ACHN (cell line): ENCODE results near the gene NR2F6.

Experiments used
- DNase-seq: peaks from one replicate; pipeline ENCODE4 v3.0.0-alpha.2; 2015
- in situ Hi-C: cut with HindIII; loops from 2 replicates; pipeline ENCODE4 v1.10.0; 2017; ENCODE audit warnings: low sequenced_read_pairs, low pct_ligation_motif_present, low pct_unique_long_range_greater_than_20kb

The NR2F6 gene

DNA sequence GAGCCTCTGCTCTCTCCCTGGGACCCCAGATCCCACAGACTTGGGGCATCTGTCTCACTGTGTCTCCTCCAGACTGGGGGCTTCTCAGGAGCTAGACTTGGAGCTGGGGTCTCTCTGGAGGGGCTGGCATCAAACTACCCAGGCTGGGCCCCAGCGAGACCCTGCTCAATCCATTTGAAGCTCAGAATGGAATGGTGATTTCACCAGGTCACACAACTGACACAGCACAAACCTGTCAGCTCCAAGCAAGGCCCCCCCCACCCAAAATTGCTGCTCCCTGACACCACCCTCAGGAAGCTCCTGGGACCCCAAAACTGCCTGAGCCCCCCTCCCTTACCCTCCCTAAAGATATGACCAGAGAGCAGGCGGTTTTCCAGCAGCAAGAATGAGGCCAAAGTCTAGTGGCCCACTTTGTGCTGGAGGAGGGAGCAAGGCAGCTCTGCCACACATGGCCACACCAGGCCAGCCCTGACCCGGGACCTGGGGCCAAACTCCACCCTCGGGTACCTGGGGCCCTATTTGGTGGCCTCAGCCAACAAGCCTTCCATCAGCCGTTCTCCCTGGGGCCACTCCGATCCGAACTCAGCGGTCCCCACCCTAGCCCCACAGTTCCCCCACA lies 2.4 kb downstream of the NR2F6 start:
- no peak for DNase-seq
- in situ Hi-C loops: no loop called here

DNA sequence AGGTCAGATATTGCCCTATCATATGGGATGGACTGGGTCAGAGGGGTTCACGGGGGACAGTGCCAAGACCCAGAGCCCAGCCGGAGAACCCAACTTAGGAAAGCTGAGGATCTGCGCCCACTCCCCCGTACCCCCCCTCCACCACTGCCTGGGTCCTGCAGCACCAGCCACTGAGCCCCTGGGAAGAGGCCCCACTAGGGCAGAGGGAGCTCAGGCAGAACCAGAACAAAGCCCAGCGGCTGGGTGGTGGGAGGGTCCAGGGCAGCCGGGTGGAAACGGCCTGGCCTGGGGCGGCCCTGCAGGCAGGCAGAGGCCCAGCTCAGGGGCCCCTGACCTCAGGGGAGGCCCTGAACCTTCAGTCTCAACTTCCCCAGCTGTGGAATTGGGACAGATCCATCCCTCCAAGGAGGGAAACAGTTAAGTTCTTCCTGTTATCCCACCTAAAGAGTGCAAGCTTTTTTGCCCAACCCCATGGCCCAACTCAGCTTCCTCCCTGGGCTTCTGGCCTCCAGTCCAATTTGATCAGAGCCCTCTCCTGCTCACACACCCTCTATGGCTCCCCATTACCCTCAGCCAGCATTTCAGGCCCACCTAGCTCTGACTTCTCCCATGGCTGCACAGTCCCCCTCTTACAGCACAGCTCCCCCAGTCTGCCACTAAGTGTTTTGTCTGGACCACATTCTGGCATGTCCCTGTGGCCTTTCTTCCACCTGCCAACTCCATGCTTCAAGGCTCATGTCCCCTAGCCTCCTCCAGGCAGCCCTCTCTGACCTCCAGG lies 3.1 kb downstream of the NR2F6 start:
- no peak for DNase-seq
- in situ Hi-C loops: no loop called here

- in situ Hi-C loops: no loop called here
- DNase-seq: no peak
Observed at GRCh38 chr19:17240826-17241399, 4.8 kb downstream of the NR2F6 start.

DNA sequence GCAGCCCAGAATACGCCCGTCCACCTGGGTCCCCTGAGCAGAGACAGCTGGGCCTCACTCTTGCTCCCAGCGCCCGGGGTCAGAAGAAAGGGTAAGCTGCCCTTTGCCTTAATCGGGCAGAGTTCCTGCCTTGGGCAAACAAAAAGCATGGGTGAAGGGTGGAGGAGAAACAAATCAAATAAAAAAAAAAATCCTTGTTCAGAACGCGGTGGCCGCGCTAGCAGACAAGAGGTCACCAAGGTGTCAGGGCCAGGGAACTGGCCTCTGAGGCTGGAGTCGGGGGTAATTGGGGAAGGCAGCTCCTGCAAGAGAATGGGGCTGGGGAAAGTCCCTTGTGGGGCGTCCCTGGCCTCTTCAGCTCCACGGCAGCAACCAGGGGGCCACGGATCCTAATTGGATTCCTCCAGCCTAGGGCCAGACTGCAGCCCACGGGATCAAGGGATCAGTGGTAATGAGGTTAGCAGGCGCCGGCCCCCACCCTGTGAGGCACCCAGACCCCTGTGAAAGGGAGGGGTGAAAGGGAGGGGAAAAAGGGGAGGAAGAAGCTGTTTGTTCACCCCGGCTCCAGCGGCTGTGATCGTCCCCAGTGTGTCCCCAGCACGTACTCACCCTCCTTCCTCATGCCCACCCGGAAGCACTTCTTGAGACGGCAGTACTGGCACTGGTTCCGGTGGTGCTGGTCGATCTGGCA lies 5.5 kb downstream of the NR2F6 start:
- in situ Hi-C loops: no loop called here
- DNase-seq: no peak

- in situ Hi-C loops: no loop called here
- DNase-seq: no peak
Observed at GRCh38 chr19:17237747-17238706, 7.7 kb downstream of the NR2F6 start.

GRCh38 chr19:17236811-17237543 lies 8.7 kb downstream of the NR2F6 start:
- in situ Hi-C loops: no loop called here
- no peak for DNase-seq

DNA sequence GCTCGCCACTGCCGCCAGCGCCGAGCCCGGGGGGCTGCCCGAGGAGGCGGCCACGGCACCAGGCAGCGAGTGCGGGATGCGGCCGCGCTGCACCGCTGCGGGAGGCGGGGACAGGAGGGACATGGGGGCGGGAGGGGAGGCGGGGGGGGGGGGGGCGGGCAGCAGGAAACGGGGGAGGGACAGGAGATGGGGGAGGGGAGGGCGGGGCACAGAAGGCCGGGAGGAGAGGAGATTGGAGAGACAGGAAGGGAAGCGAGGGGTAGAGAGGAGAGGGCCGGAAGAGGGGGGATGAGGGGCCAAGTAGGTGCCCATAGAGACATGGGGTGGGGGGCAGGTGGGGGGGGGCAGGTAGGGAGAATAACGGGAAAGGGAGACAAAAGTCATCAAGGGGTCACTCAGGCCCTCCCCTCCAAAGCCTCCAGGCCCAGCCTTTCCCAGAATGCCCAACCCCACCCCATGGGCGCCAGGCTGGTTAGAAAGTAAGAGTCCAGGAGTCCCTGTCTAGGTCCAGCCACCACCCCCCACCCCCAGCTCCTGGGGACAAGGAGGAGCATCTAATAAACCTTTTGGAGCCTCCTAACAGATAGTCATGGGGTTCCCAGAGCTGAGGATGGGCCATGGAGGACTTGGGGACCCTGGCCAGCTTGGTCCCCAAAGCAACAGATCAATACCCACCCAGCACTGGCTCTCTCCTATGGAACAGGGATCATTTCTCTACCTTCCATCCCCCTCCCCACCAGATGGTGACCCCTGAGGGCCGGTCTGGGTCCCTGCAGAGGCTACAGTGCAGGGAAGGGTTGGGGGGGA lies 9.5 kb downstream of the NR2F6 start:
- peak; percentile 57 for DNase-seq
- in situ Hi-C loops: no loop called here

- DNase-seq: peak; percentile 76
- in situ Hi-C loops: no loop called here
Observed at GRCh38 chr19:17235300-17235970, 10.3 kb downstream of the NR2F6 start.

DNA sequence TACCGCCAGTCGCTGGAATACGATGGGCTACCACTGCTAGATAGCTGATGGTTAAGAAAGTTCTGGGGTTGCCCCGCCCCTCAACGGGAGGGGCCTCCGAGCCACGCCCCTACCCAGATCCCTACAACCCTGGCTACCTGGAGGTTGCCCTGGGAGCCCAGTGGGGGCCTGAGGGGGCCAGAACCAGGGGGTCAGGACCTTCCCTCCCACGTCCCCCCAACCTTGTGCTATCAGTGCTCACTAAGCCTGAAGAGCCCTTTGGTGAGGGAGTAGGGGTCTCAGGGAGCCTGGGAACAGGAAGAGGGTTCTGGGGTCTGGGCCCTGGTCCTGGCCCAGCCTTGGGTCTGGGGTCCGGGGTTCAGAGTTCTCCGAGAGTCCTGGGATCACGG lies 10.8 kb downstream of the NR2F6 start:
- peak; percentile 63 for DNase-seq
- in situ Hi-C loops: no loop called here

DNA sequence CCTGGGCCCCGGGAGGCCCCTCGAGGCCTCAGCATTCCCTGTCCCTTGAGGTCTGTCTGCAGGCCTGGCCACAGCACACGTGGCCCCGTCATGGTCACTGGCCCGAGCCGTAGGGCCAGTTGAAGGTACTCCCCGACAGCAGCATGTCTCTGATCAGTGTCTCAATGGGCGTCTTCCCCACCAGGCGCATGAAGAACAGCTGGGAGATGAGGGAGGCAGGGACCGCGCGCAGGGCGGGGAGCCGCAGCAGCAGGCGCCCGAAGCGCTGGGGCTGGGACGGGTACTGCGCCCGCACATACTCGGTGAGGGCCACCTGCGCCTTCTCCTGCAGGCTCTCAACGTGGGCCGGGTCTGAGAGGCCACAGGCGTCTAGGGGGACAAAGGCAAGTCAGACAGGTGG lies 13.5 kb downstream of the NR2F6 start:
- DNase-seq: no peak
- in situ Hi-C loops: no loop called here

GRCh38 chr19:17229890-17230289 lies 15.8 kb downstream of the NR2F6 start:
- no peak for DNase-seq
- in situ Hi-C loops: no loop called here

DNA sequence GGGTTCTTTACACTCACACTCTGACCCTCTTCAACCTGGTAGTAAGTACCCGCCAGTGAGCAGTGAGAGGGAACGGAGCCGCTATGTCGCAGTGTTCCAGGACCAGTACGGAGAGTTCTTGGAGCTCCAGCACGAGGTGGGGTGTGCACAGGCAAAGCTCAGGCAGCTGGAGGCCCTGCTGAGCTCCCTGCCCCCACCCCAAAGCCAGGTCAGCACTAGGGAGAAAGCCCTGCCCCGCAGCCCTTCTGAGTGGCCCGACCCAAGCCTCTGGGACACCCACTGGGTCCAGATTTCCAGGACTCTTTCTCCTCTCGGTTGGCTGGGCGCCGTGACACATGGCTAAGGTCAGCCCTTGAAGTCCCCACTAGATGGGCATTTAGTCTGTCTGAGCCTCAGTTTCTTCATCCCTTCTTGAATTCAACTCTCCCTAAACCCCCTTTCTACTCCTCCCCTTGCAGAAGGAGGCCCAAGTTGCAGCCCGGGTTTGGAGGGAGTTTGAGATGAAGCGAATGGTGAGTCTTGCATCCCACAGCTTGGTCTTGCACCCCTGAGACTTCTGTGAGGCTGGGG lies 17.8 kb downstream of the NR2F6 start:
- in situ Hi-C loops: no loop called here
- DNase-seq: no peak

GRCh38 chr19:17226002-17226933 lies 19.5 kb downstream of the NR2F6 start, which contains the start of gene OCEL1:
TSS of gene OCEL1 (plus strand) at chr19:17226226. CDS start at chr19:17226248, 22 bp downstream.
- peak; percentile 96 for DNase-seq
- in situ Hi-C loops: no loop called here

DNA sequence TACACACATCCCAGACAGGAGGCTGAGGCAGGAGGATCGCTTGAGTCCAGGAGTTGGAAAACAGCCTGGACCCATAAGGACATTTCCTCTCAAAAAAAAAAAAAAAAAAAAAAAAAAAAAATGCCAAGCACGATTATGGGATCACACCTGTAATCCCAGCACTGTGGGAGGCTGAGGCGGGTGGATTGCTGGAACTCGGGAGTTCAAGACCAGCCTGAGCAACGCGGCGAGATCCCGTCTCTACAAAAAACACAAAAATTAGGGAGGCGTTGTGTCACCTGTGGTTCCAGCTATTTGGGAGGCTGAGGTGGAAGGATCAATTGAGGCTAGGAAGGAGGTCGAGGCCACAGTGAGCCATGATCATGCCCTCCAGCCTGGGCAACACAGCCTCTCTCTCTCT lies 20.7 kb downstream of the NR2F6 start:
- DNase-seq: no peak
- in situ Hi-C loops: no loop called here

DNA sequence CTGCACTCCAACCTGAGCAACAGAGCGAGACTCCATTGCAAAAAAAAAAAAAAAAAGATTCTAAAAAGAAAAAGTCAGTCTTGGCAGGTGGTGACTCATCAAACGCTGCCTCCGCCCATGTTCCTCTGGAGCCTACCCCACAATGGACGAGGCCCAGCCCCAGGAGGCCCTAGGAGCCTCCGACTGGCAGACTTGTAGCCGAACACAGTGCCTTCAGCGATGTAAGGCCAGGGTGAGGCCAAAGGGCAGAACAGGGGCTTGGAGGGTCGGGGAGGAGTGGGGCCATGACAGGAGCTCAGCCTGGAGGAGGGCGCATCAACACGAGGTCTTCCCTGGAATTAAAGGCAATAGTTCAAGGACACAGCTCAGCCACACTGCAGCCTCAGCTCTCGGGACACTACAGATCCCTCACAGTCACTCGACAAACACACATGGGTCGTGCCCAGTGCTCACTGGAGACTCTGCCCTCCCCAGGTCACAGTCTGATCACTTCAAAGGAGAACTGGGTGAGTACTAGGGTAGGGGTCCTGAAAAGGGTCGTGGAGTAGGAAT lies 25.4 kb downstream of the NR2F6 start:
- in situ Hi-C loops: no loop called here
- peak; percentile 30 for DNase-seq
